ENCODE measurements around the gene DCP2.

The DCP2 gene

GRCh38 chr5:112976432-112977309 is at the start of gene DCP2:
DCP2 (plus strand) TSS chr5:112976798; CDS start chr5:112976934, 136 bp downstream.
- no peak for TF ChIP-seq RAD21 (IDR thresholded peaks at IDR 0.05; ENCODE audit: low read depth)
- TF ChIP-seq FOXM1 (IDR thresholded peaks at IDR 0.05; ENCODE audit: borderline replicate concordance, low read depth), result peak; percentile 62
- TF ChIP-seq EGR1 (IDR thresholded peaks at IDR 0.05), result peak; percentile 47; the same call in 1 of the 2 replicates
- TF ChIP-seq MAX (IDR thresholded peaks at IDR 0.05), result peak; percentile 93
- peak; percentile 78 for TF ChIP-seq TAF1 (IDR thresholded peaks at IDR 0.05; ENCODE audit: low read depth)
- peak; percentile 72 for TF ChIP-seq ZBTB7A (IDR thresholded peaks at IDR 0.05; ENCODE audit: low read depth)
- no peak for TF ChIP-seq CEBPB (IDR thresholded peaks at IDR 0.05)
- TF ChIP-seq USF1 (IDR thresholded peaks at IDR 0.05), result 0 out of 2 replicates have a peak, but pooled peaks have one; percentile 11
- TF ChIP-seq NFIC (IDR thresholded peaks at IDR 0.05), result no peak

- no peak for TF ChIP-seq YY1 (IDR thresholded peaks at IDR 0.05; ENCODE audit: low read depth)
- TF ChIP-seq EP300 (IDR thresholded peaks at IDR 0.05; ENCODE audit: borderline replicate concordance), result no peak
- TF ChIP-seq TEAD4 (IDR thresholded peaks at IDR 0.05), result no peak
- TF ChIP-seq REST (IDR thresholded peaks at IDR 0.05; ENCODE audit: low read depth), result no peak
- TF ChIP-seq CEBPB (IDR thresholded peaks at IDR 0.05), result no peak
- no peak for TF ChIP-seq TAF1 (IDR thresholded peaks at IDR 0.05; ENCODE audit: low read depth)
- no peak for TF ChIP-seq FOXM1 (IDR thresholded peaks at IDR 0.05; ENCODE audit: borderline replicate concordance, low read depth)
- no peak for TF ChIP-seq ZBTB7A (IDR thresholded peaks at IDR 0.05; ENCODE audit: low read depth)
- TF ChIP-seq TCF12 (IDR thresholded peaks at IDR 0.05; ENCODE audit: low read depth), result no peak
- no peak for TF ChIP-seq RAD21 (IDR thresholded peaks at IDR 0.05; ENCODE audit: low read depth)
- no peak for TF ChIP-seq MAX (IDR thresholded peaks at IDR 0.05)
- no peak for TF ChIP-seq NFIC (IDR thresholded peaks at IDR 0.05)
- TF ChIP-seq USF1 (IDR thresholded peaks at IDR 0.05), result no peak
- TF ChIP-seq CREB1 (IDR thresholded peaks at IDR 0.05; ENCODE audit: low read depth), result no peak
- TF ChIP-seq EGR1 (IDR thresholded peaks at IDR 0.05), result no peak
Measured at GRCh38 chr5:112929336-112930081, 47.1 kb upstream of the DCP2 start.

- TF ChIP-seq USF1 (IDR thresholded peaks at IDR 0.05) (no peak), MAX (IDR thresholded peaks at IDR 0.05) (no peak), REST (IDR thresholded peaks at IDR 0.05; ENCODE audit: low read depth) (no peak), EGR1 (IDR thresholded peaks at IDR 0.05) (no peak), TCF12 (IDR thresholded peaks at IDR 0.05; ENCODE audit: low read depth) (no peak), YY1 (IDR thresholded peaks at IDR 0.05; ENCODE audit: low read depth) (no peak), FOXM1 (IDR thresholded peaks at IDR 0.05; ENCODE audit: borderline replicate concordance, low read depth) (no peak), NFIC (IDR thresholded peaks at IDR 0.05) (no peak), TAF1 (IDR thresholded peaks at IDR 0.05; ENCODE audit: low read depth) (no peak), CEBPB (IDR thresholded peaks at IDR 0.05) (no peak), RAD21 (IDR thresholded peaks at IDR 0.05; ENCODE audit: low read depth) (no peak), CREB1 (IDR thresholded peaks at IDR 0.05; ENCODE audit: low read depth) (no peak), EP300 (IDR thresholded peaks at IDR 0.05; ENCODE audit: borderline replicate concordance) (no peak), TEAD4 (IDR thresholded peaks at IDR 0.05) (no peak), ZBTB7A (IDR thresholded peaks at IDR 0.05; ENCODE audit: low read depth) (no peak)
Measured at GRCh38 chr5:112930082-112930344, 46.6 kb upstream of the DCP2 start.

GRCh38 chr5:112931473-112931872 is 45.1 kb upstream of the DCP2 start:
- TF ChIP-seq TEAD4 (IDR thresholded peaks at IDR 0.05), result no peak
- TF ChIP-seq TAF1 (IDR thresholded peaks at IDR 0.05; ENCODE audit: low read depth), result no peak
- TF ChIP-seq EP300 (IDR thresholded peaks at IDR 0.05; ENCODE audit: borderline replicate concordance), result no peak
- no peak for TF ChIP-seq USF1 (IDR thresholded peaks at IDR 0.05)
- no peak for TF ChIP-seq NFIC (IDR thresholded peaks at IDR 0.05)
- no peak for TF ChIP-seq FOXM1 (IDR thresholded peaks at IDR 0.05; ENCODE audit: borderline replicate concordance, low read depth)
- no peak for TF ChIP-seq CREB1 (IDR thresholded peaks at IDR 0.05; ENCODE audit: low read depth)
- TF ChIP-seq REST (IDR thresholded peaks at IDR 0.05; ENCODE audit: low read depth), result no peak
- TF ChIP-seq CEBPB (IDR thresholded peaks at IDR 0.05), result no peak
- TF ChIP-seq YY1 (IDR thresholded peaks at IDR 0.05; ENCODE audit: low read depth), result no peak
- no peak for TF ChIP-seq TCF12 (IDR thresholded peaks at IDR 0.05; ENCODE audit: low read depth)
- TF ChIP-seq ZBTB7A (IDR thresholded peaks at IDR 0.05; ENCODE audit: low read depth), result no peak
- TF ChIP-seq RAD21 (IDR thresholded peaks at IDR 0.05; ENCODE audit: low read depth), result no peak
- no peak for TF ChIP-seq EGR1 (IDR thresholded peaks at IDR 0.05)
- no peak for TF ChIP-seq MAX (IDR thresholded peaks at IDR 0.05)

All from Ishikawa (cell line).